SK-N-SH (cell line): ENCODE measurements around the gene CFAP210. TPM values are rescaled to one million over a fixed set of nuclear protein-coding genes. Genes with fewer than 3 reads are reported as not detected.

ENCODE experiments used
- CTCF ChIA-PET: fragments of 300-600, 350-600 bp; formaldehyde crosslinking; extraction: SDS; loops from one replicate; lab custom pipeline; 2021; lab: Yijun Ruan, JAX
- POLR2A ChIA-PET: fragments of 350-600 bp; sonication (Branson Sonifier 250); formaldehyde crosslinking; extraction: SDS; loops from one replicate; lab custom pipeline; 2020; ENCODE audit warnings: antibody characterized with exemption, inconsistent platforms; lab: Yijun Ruan, JAX
- DNase-seq: peaks from one replicate; pipeline ENCODE4 v3.0.0; 2012
- H2AFZ ChIP-seq: fragments of 200-600 bp; sonication (generic); 2 replicates; pipeline ENCODE4 v1.8.1; 2016; ENCODE audit warnings: antibody characterized with exemption, mild to moderate bottlenecking, low read depth
- H3F3A ChIP-seq: fragments of 200-600 bp; sonication (generic); replicated peaks from 2 replicates; pipeline ENCODE3; 2016; ENCODE audit warnings: antibody characterized with exemption, mild to moderate bottlenecking; ENCODE audit not compliant: insufficient read depth
- H3K27ac ChIP-seq, 2 experiments: fragments of 200-500 bp in 1 of 2; fragments of 200-600 bp in 1 of 2; sonication (Bioruptor generic) in 1 of 2; sonication (generic), shearing (Covaris generic) in 1 of 2; 2 replicates each; pipeline versions ENCODE4 v1.5.1 to v1.6.1; 2014 to 2016; ENCODE audit warnings: low read depth in 2 of 2, inconsistent platforms in 1 of 2, low read length in 1 of 2, mild to moderate bottlenecking in 1 of 2, mixed read lengths in 1 of 2
- H3K27me3 ChIP-seq: fragments of 200-600 bp; sonication (generic), shearing (Covaris generic); 2 replicates; pipeline ENCODE4 v1.6.1; 2016; ENCODE audit warnings: mixed run types; ENCODE audit not compliant: insufficient read depth
- H3K36me3 ChIP-seq, 2 experiments: fragments of 200-500 bp in 1 of 2; fragments of 200-600 bp in 1 of 2; sonication (Bioruptor generic) in 1 of 2; sonication (generic) in 1 of 2; replicated peaks in 1 of 2; 2 replicates each; pipeline versions ENCODE3 to v1.5.1; 2014 to 2016; ENCODE audit warnings: low read length in 1 of 2, mild to moderate bottlenecking in 1 of 2; ENCODE audit not compliant: insufficient read depth in 2 of 2, control insufficient read depth in 1 of 2
- H3K4me1 ChIP-seq, 2 experiments: fragments of 200-500 bp in 1 of 2; fragments of 200-600 bp in 1 of 2; sonication (Bioruptor generic) in 1 of 2; sonication (generic), shearing (Covaris generic) in 1 of 2; 2 replicates each; pipeline versions ENCODE4 v1.5.1 to v1.6.1; 2014 to 2016; ENCODE audit warnings: low read depth in 1 of 2, low read length in 1 of 2, mixed run types in 1 of 2; ENCODE audit not compliant: insufficient read depth in 2 of 2, control insufficient read depth in 1 of 2
- H3K4me2 ChIP-seq: fragments of 200-600 bp; sonication (generic), shearing (Covaris generic); 2 replicates; pipeline ENCODE4 v1.6.1; 2017; ENCODE audit warnings: mixed run types
- H3K4me3 ChIP-seq, 2 experiments: fragments of 200-500 bp in 1 of 2; fragments of 200-600 bp in 1 of 2; sonication (Bioruptor generic) in 1 of 2; sonication (generic), shearing (Covaris generic) in 1 of 2; 2 replicates each; pipeline versions ENCODE4 v1.5.1 to v1.8.1; 2014 to 2016; ENCODE audit warnings: low read depth in 2 of 2, inconsistent platforms in 1 of 2, low read length in 1 of 2, mild to moderate bottlenecking in 1 of 2, mixed read lengths in 1 of 2, moderate library complexity in 1 of 2
- H3K79me2 ChIP-seq: fragments of 200-600 bp; sonication (generic); 2 replicates; pipeline ENCODE4 v1.8.1; 2017; ENCODE audit warnings: mild to moderate bottlenecking; ENCODE audit not compliant: insufficient read depth
- H3K9ac ChIP-seq: fragments of 200-600 bp; sonication (generic); 2 replicates; pipeline ENCODE4 v1.6.1; 2017; ENCODE audit warnings: mixed run types
- H3K9me2 ChIP-seq: fragments of 200-600 bp; sonication (generic); 2 replicates; pipeline ENCODE4 v1.6.1; 2017; ENCODE audit warnings: mixed run types
- H3K9me3 ChIP-seq: fragments of 200-600 bp; sonication (generic); 2 replicates; pipeline ENCODE4 v1.6.1; 2017; ENCODE audit warnings: mixed run types, mild to moderate bottlenecking, moderate library complexity
- H4K20me1 ChIP-seq: fragments of 200-600 bp; sonication (generic); 2 replicates; pipeline ENCODE4 v1.6.1; 2017; ENCODE audit warnings: mild to moderate bottlenecking, mixed run types; ENCODE audit not compliant: insufficient read depth
- CTCF ChIP-seq: fragments of 200-600 bp; sonication (generic); IDR thresholded peaks from 2 replicates; pipeline ENCODE4 v1.6.1; 2017; ENCODE audit warnings: antibody characterized with exemption, mild to moderate bottlenecking, moderate library complexity
- EP300 ChIP-seq, 2 experiments: IDR thresholded peaks; 2 replicates each; pipeline versions ENCODE4 v1.4.0 to v1.6.1; 2012; ENCODE audit warnings: borderline replicate concordance in 1 of 2, low read depth in 1 of 2, low read length in 1 of 2
- FOSL2 ChIP-seq: IDR thresholded peaks from 2 replicates; pipeline ENCODE4 v1.4.0; 2012; ENCODE audit warnings: low read depth, mild to moderate bottlenecking, moderate library complexity, borderline replicate concordance
- FOXJ3 ChIP-seq: sonication (generic); formaldehyde crosslinking; IDR thresholded peaks from 2 replicates; pipeline ENCODE4 v1.5.1; 2020; ENCODE audit warnings: mild to moderate bottlenecking, missing genetic modification reagents
- GABPA ChIP-seq: IDR thresholded peaks from 2 replicates; pipeline ENCODE4 v1.4.0; 2012; ENCODE audit warnings: low read depth, mild to moderate bottlenecking
- JUND ChIP-seq: IDR thresholded peaks from 2 replicates; pipeline ENCODE4 v1.4.0; 2012
- NRF1 ChIP-seq: IDR thresholded peaks from 2 replicates; pipeline ENCODE4 v1.6.1; 2012; ENCODE audit warnings: low read depth, mild to moderate bottlenecking, low read length
- POLR2AphosphoS5 ChIP-seq: IDR thresholded peaks from 2 replicates; pipeline ENCODE4 v1.6.1; 2012; ENCODE audit warnings: low read depth, low read length
- RAD21 ChIP-seq: IDR thresholded peaks from 2 replicates; pipeline ENCODE4 v1.6.1; 2012; ENCODE audit warnings: mild to moderate bottlenecking, low read length
- REST ChIP-seq: IDR thresholded peaks from 2 replicates; pipeline ENCODE4 v1.6.1; 2012; ENCODE audit warnings: mild to moderate bottlenecking, low read depth, low read length, moderate library complexity
- RXRA ChIP-seq: IDR thresholded peaks from 2 replicates; pipeline ENCODE4 v1.4.0; 2012; ENCODE audit warnings: low read depth, mild to moderate bottlenecking, borderline replicate concordance
- SIN3A ChIP-seq: IDR thresholded peaks from 2 replicates; pipeline ENCODE4 v1.6.1; 2012; ENCODE audit warnings: low read depth, mild to moderate bottlenecking, low read length, moderate library complexity, borderline replicate concordance
- SMC3 ChIP-seq: IDR thresholded peaks from 2 replicates; pipeline ENCODE4 v1.6.1; 2012; ENCODE audit warnings: low read depth, low read length, improper control_type of control experiment
- TCF12 ChIP-seq: IDR thresholded peaks from 2 replicates; pipeline ENCODE4 v1.4.0; 2012
- YY1 ChIP-seq: IDR thresholded peaks from 2 replicates; pipeline ENCODE4 v1.4.0; 2012; ENCODE audit warnings: low read depth, mild to moderate bottlenecking
- WGBS: methylation state at CpG from one replicate; pipeline ENCODE4 v1.1.6; 2017; ENCODE audit warnings: low lambda C conversion rate; 5-methylcytosine and 5-hydroxymethylcytosine counted together
- polyA plus RNA-seq, 3 experiments: library from polyadenylated mRNA; depleted of rRNA; stranded (reverse); fragments of >200 nt; gene quantifications; 2 replicates each; pipeline ENCODE4 v1.2.3, GENCODE V29; 2012

Gene CFAP210
- polyA plus RNA-seq, 1 of the 3 experiments (the other 2 are of a cell fraction): 0.03 TPM

- Histone ChIP-seq H3K4me2 (no peak overlapping the region), H2AFZ (no peak overlapping the region), H3K9me3 (no peaks in the 10 kb centered on the region), H3K4me1 (no peaks in the 10 kb centered on the region), H3K27ac (no peak overlapping the region), H3K9me2 (no peaks in the 10 kb centered on the region), H3K4me3 (no peak overlapping the region), H3K9ac (no peak overlapping the region), H3K36me3 (no peaks in the 10 kb centered on the region), H4K20me1 (no peaks in the 10 kb centered on the region), H3K27me3 (no peaks in the 10 kb centered on the region), H3F3A (no peaks in the 10 kb centered on the region), H3K79me2 (no peaks in the 10 kb centered on the region)
- POLR2A ChIA-PET: no interaction called here
- TF ChIP-seq GABPA (no peak), YY1 (no peak), JUND (no peak), SMC3 (no peak), NRF1 (no peak), FOXJ3 (CRISPR knock-in tag) (no peak), TCF12 (no peak), SIN3A (no peak), RAD21 (no peak), EP300 (IDR thresholded peaks at IDR 0.05; ENCODE audit: borderline replicate concordance in 1 of 2, low read depth in 1 of 2, low read length in 1 of 2) (no peak), CTCF (no peak), REST (no peak)
- 46% methylated on average over 1 of the region's 1 CpG for WGBS
- DNase-seq: no peak
- CTCF ChIA-PET: no interaction called here
Observed at GRCh38 chr2:169659320-169659719, 34.9 kb downstream of the CFAP210 start.

- Histone ChIP-seq H3K9me3 (no peaks in the 10 kb centered on the region), H3K4me1 (no peaks in the 10 kb centered on the region), H3K27me3 (no peaks in the 10 kb centered on the region), H3K9ac (no peak overlapping the region), H3K4me2 (no peak overlapping the region), H3K79me2 (no peaks in the 10 kb centered on the region), H4K20me1 (no peaks in the 10 kb centered on the region), H3K9me2 (no peaks in the 10 kb centered on the region), H3F3A (no peaks in the 10 kb centered on the region), H3K27ac (no peak overlapping the region), H3K36me3 (no peaks in the 10 kb centered on the region), H3K4me3 (no peak overlapping the region), H2AFZ (no peak overlapping the region)
- ChIA-PET POLR2A (no interaction called here), CTCF (no interaction called here)
- no peak for DNase-seq
- no peak for TF ChIP-seq POLR2AphosphoS5
- no peak for TF ChIP-seq RXRA
- no peak for TF ChIP-seq FOSL2
- WGBS: 83% methylated on average over 1 of the region's 1 CpG
Observed at GRCh38 chr2:169658877-169659276, 35.3 kb downstream of the CFAP210 start.
